ENCODE results near the gene OSBPL6. TPM values are rescaled to one million over a fixed set of nuclear protein-coding genes. Genes with fewer than 3 reads are reported as not detected.
A peak's percentile ranks its signal among the peaks of the same experiment; 100 is the strongest.

Gene OSBPL6
- total and polyA plus RNA-seq, 9 of the 15 experiments (the other 6 are each of a cell fraction or from before 2014, with no cell fraction given), result 3.4 to 12.7 (median 9.3) TPM

GRCh38 chr2:178414266-178415247 lies 220.2 kb downstream of the OSBPL6 start (continued):
- peak; percentile 22; the same call in 1 of the 2 replicates for TF ChIP-seq ZNF644 (tag; IDR thresholded peaks at IDR 0.05; ENCODE audit: low read depth)
- TF ChIP-seq THRB (CRISPR knock-in tag; conservative IDR thresholded peaks at IDR 0.05), result peak; percentile 16; the same call in 1 of the 2 replicates
- TF ChIP-seq MEF2A (IDR thresholded peaks at IDR 0.05; ENCODE audit: control insufficient read depth, low read depth, low read length), result no peak; the same call in 1 of the 2 replicates
- TF ChIP-seq SETDB1 (IDR thresholded peaks at IDR 0.05; ENCODE audit: low read length), result no peak
- peak; percentile 79 for TF ChIP-seq NFRKB (IDR thresholded peaks at IDR 0.05; ENCODE audit: low read depth)
- peak; percentile 85 for TF ChIP-seq NEUROD1 (IDR thresholded peaks at IDR 0.05; ENCODE audit: borderline replicate concordance, low read depth, low read length, partially characterized antibody)
- peak; percentile 79 for TF ChIP-seq EP300 (IDR thresholded peaks at IDR 0.05; ENCODE audit: low read length)
- TF ChIP-seq DEAF1 (CRISPR knock-in tag; IDR thresholded peaks at IDR 0.05), result peak; percentile 92
- TF ChIP-seq CHD1 (IDR thresholded peaks at IDR 0.05; ENCODE audit: low read length), result peak; percentile 37
- no peak for TF ChIP-seq TSC22D4 (tag; IDR thresholded peaks at IDR 0.05)
- TF ChIP-seq ZNF174 (CRISPR knock-in tag; IDR thresholded peaks at IDR 0.05), result no peak
- TF ChIP-seq CHCHD3 (CRISPR knock-in tag; IDR thresholded peaks at IDR 0.05), result no peak
- 0 out of 2 replicates have a peak, but pooled peaks have one; percentile 52 for TF ChIP-seq HIVEP1 (CRISPR knock-in tag; IDR thresholded peaks at IDR 0.05)
- no peak for TF ChIP-seq ZNF75A (CRISPR knock-in tag; IDR thresholded peaks at IDR 0.05)
- no peak for TF ChIP-seq CBX8 (IDR thresholded peaks at IDR 0.05; ENCODE audit: borderline replicate concordance, extremely low read depth, low read depth, low read length, poor library complexity, severe bottlenecking)
- TF ChIP-seq CEBPG (CRISPR knock-in tag; IDR thresholded peaks at IDR 0.05), result peak; percentile 99
- TF ChIP-seq CEBPG (tag; conservative IDR thresholded peaks at IDR 0.05 in 1 of 2, IDR thresholded peaks at IDR 0.05 in 1 of 2), result peak; percentile 100
- no peak for TF ChIP-seq SIRT6 (IDR thresholded peaks at IDR 0.05; ENCODE audit: low read depth, low read length)
- peak; percentile 50; the same call in 1 of the 2 replicates for TF ChIP-seq ZBTB7A (IDR thresholded peaks at IDR 0.05; ENCODE audit: borderline replicate concordance, control insufficient read depth, low read depth, low read length)
- no peak for TF ChIP-seq SRSF9 (IDR thresholded peaks at IDR 0.05; ENCODE audit: borderline replicate concordance, low read depth, low read length)
- TF ChIP-seq SMARCE1 (IDR thresholded peaks at IDR 0.05), result peak; percentile 59; the same call in 1 of the 2 replicates
- peak; percentile 24; the same call in 1 of the 2 replicates for TF ChIP-seq CBX1 (IDR thresholded peaks at IDR 0.05; ENCODE audit: low read depth)
- TF ChIP-seq SNAPC5 (CRISPR knock-in tag; IDR thresholded peaks at IDR 0.05), result no peak
